HCT116 (cell line): Measurements from ENCODE around the gene TLN1. TPM values are rescaled to one million over a fixed set of nuclear protein-coding genes. Genes with fewer than 3 reads are reported as not detected.

Experiments used
- ATAC-seq: fragments of 200-7000 bp; cut with Tn5 transposase; 2 replicates; pipeline ENCODE4 v1.9.1; 2020; ENCODE audit warnings: mild to moderate bottlenecking, moderate library complexity
- BruUV-seq: library from RNA; stranded (reverse); fragments of 400-500 nt; replicated peaks from 2 replicates; lab custom pipeline; 2021; lab: Mats Ljungman, UMichigan
- CTCF ChIA-PET: fragments of 300-600 bp; sonication (Branson Sonifier 250); formaldehyde crosslinking; loops from one replicate; lab custom pipeline; 2021; ENCODE audit warnings: antibody characterized with exemption; lab: Charles Lee
- POLR2A ChIA-PET: fragments of 300-600, 350-600 bp; sonication (Branson Sonifier 250); formaldehyde crosslinking; loops from one replicate; lab custom pipeline; 2021; ENCODE audit warnings: antibody characterized with exemption; lab: Charles Lee
- RAD21 ChIA-PET, 2 experiments: fragments of 300-600 bp; sonication (Branson Sonifier 250); formaldehyde crosslinking; loops; one replicate each; lab custom pipeline; 2023; ENCODE audit warnings: low total read pairs in 2 of 2; ENCODE audit not compliant: uncharacterized antibody in 2 of 2, unreplicated experiment in 2 of 2, low non-redundant PET in 1 of 2; lab: Charles Lee
- DNase-seq: peaks from one replicate; pipeline ENCODE4 v3.0.0-alpha.2; 2010; ENCODE audit warnings: low read depth, low spot score
- H2AFZ ChIP-seq: fragments of 200-600 bp; shearing (Covaris generic), sonication (generic); 2 replicates; pipeline ENCODE4 v1.6.1; 2017; ENCODE audit warnings: low read depth, mixed run types, mixed read lengths, antibody characterized with exemption, low read length; ENCODE audit not compliant: poor library complexity, severe bottlenecking
- H3K27ac ChIP-seq: 2 replicates; pipeline ENCODE4 v1.5.1; 2012; ENCODE audit warnings: low read depth, low read length
- H3K27me3 ChIP-seq: fragments of 200-600 bp; sonication (generic); 2 replicates; pipeline ENCODE4 v1.6.1; 2016; ENCODE audit warnings: mixed run types, low read length, mixed read lengths; ENCODE audit not compliant: insufficient read depth
- H3K36me3 ChIP-seq, 2 experiments: fragments of 200-500 bp in 1 of 2; fragments of 200-600 bp in 1 of 2; sonication (Bioruptor generic) in 1 of 2; sonication (generic) in 1 of 2; 2 replicates each; pipeline versions ENCODE4 v1.5.1 to v1.6.1; 2014 to 2016; ENCODE audit warnings: low read length in 2 of 2, inconsistent platforms in 1 of 2, mixed read lengths in 1 of 2, mixed run types in 1 of 2; ENCODE audit not compliant: insufficient read depth in 2 of 2, control insufficient read depth in 1 of 2
- H3K4me1 ChIP-seq, 2 experiments: fragments of 200-600 bp in 1 of 2; sonication (generic) in 1 of 2; 2 replicates each; pipeline versions ENCODE4 v1.5.1 to v1.6.1; 2012 to 2017; ENCODE audit warnings: low read length in 2 of 2, inconsistent platforms in 1 of 2, mild to moderate bottlenecking in 1 of 2, mixed read lengths in 1 of 2, mixed run types in 1 of 2, moderate library complexity in 1 of 2; ENCODE audit not compliant: insufficient read depth in 2 of 2, control insufficient read depth in 1 of 2
- H3K4me2 ChIP-seq: fragments of 200-600 bp; sonication (generic); 2 replicates; pipeline ENCODE4 v1.6.1; 2017; ENCODE audit warnings: mixed run types, low read length, mixed read lengths
- H3K4me3 ChIP-seq, 2 experiments: fragments of 200-600 bp in 1 of 2; sonication (generic) in 1 of 2; replicated peaks in 1 of 2; 2 replicates each; pipeline ENCODE4 v1.5.1; 2011 to 2016; ENCODE audit warnings: low read length in 2 of 2, control low read depth in 1 of 2, low read depth in 1 of 2, mild to moderate bottlenecking in 1 of 2, mixed read lengths in 1 of 2, mixed run types in 1 of 2
- H3K79me2 ChIP-seq: fragments of 200-600 bp; sonication (generic); 2 replicates; pipeline ENCODE4 v1.6.1; 2017; ENCODE audit warnings: mild to moderate bottlenecking, mixed run types, low read length, moderate library complexity, mixed read lengths; ENCODE audit not compliant: insufficient read depth
- H3K9ac ChIP-seq: fragments of 200-600 bp; sonication (generic); 2 replicates; pipeline ENCODE4 v1.6.1; 2016; ENCODE audit warnings: low read length, mixed read lengths
- H3K9me2 ChIP-seq: fragments of 200-600 bp; sonication (generic), shearing (Covaris generic); 2 replicates; pipeline ENCODE4 v1.6.1; 2017; ENCODE audit warnings: mixed run types, mild to moderate bottlenecking, moderate library complexity; ENCODE audit not compliant: insufficient read depth
- H3K9me3 ChIP-seq, 2 experiments: fragments of 200-500 bp in 1 of 2; fragments of 200-600 bp in 1 of 2; sonication (Bioruptor generic) in 1 of 2; sonication (generic) in 1 of 2; 2 replicates each; pipeline ENCODE4 v1.6.1; 2014 to 2017; ENCODE audit warnings: low read length in 2 of 2, mixed read lengths in 2 of 2, inconsistent platforms in 1 of 2, low read depth in 1 of 2, mild to moderate bottlenecking in 1 of 2, mixed run types in 1 of 2, moderate library complexity in 1 of 2; ENCODE audit not compliant: control insufficient read depth in 1 of 2, insufficient read depth in 1 of 2
- H4K20me1 ChIP-seq: fragments of 200-600 bp; sonication (generic), shearing (Covaris generic); 2 replicates; pipeline ENCODE4 v1.6.1; 2017; ENCODE audit warnings: mixed run types, mild to moderate bottlenecking, moderate library complexity; ENCODE audit not compliant: insufficient read depth
- CEBPB ChIP-seq: IDR thresholded peaks from 2 replicates; pipeline ENCODE4 v1.6.1; 2012; ENCODE audit warnings: low read depth
- ELF1 ChIP-seq: IDR thresholded peaks from 2 replicates; pipeline ENCODE4 v1.6.1; 2012; ENCODE audit warnings: low read depth, borderline replicate concordance
- EZH2 ChIP-seq: fragments of 200-600 bp; sonication (generic); IDR thresholded peaks from 2 replicates; pipeline ENCODE4 v1.6.1; 2017; ENCODE audit warnings: antibody characterized with exemption, mixed run types
- FOSL1 ChIP-seq: IDR thresholded peaks from 2 replicates; pipeline ENCODE4 v1.6.1; 2012; ENCODE audit warnings: low read depth
- POLR2A ChIP-seq: IDR thresholded peaks from 2 replicates; pipeline ENCODE4 v1.7.0; 2011; ENCODE audit warnings: borderline replicate concordance; ENCODE audit not compliant: insufficient read depth, insufficient read length; ENCODE audit errors: extremely low read depth
- POLR2AphosphoS5 ChIP-seq: IDR thresholded peaks from 2 replicates; pipeline ENCODE4 v1.6.1; 2011; ENCODE audit warnings: mild to moderate bottlenecking, low read depth, low read length, moderate library complexity
- SIN3A ChIP-seq: IDR thresholded peaks from 2 replicates; pipeline ENCODE4 v1.6.1; 2012; ENCODE audit warnings: low read depth
- TCF7L2 ChIP-seq: IDR thresholded peaks from 2 replicates; pipeline ENCODE4 v1.7.0; 2011; ENCODE audit warnings: borderline replicate concordance, inconsistent platforms; ENCODE audit not compliant: insufficient read depth, insufficient read length; ENCODE audit errors: extremely low read depth
- YY1 ChIP-seq: IDR thresholded peaks from 2 replicates; pipeline ENCODE4 v1.6.1; 2011; ENCODE audit warnings: low read length, low read depth, moderate library complexity, mild to moderate bottlenecking; ENCODE audit not compliant: insufficient replicate concordance; ENCODE audit errors: extremely low read depth
- ZNF274 ChIP-seq: fragments of 200-500 bp; sonication (Bioruptor generic); IDR thresholded peaks from 2 replicates; pipeline ENCODE4 v1.6.1; 2014; ENCODE audit warnings: mild to moderate bottlenecking, low read depth, low read length, inconsistent platforms
- intact Hi-C: fragments of 100-400 bp; cut with micrococcal nuclease; formaldehyde crosslinking; loops from 2 replicates; pipeline ENCODE4 v1.10.0; 2022
- total RNA-seq: library from RNA; stranded (reverse); gene quantifications from one replicate; pipeline ENCODE4 v1.2.1, GENCODE V29; 2021; ENCODE audit not compliant: unreplicated experiment
- TF ChIP-seq, protein P1 (sequence below): IDR thresholded peaks from 2 replicates; pipeline ENCODE4 v1.6.1; 2012
- TF ChIP-seq, protein P2 (sequence below): IDR thresholded peaks from 2 replicates; pipeline ENCODE4 v1.6.1; 2012; ENCODE audit warnings: low read depth
- TF ChIP-seq, protein P3 (sequence below): IDR thresholded peaks from 2 replicates; pipeline ENCODE4 v1.6.1; 2011; ENCODE audit warnings: mild to moderate bottlenecking, low read length, moderate library complexity; ENCODE audit not compliant: insufficient replicate concordance; ENCODE audit errors: extremely low read depth

The TLN1 gene
- total RNA-seq, 1 experiment from 2014 or later = 144 TPM

DNA sequence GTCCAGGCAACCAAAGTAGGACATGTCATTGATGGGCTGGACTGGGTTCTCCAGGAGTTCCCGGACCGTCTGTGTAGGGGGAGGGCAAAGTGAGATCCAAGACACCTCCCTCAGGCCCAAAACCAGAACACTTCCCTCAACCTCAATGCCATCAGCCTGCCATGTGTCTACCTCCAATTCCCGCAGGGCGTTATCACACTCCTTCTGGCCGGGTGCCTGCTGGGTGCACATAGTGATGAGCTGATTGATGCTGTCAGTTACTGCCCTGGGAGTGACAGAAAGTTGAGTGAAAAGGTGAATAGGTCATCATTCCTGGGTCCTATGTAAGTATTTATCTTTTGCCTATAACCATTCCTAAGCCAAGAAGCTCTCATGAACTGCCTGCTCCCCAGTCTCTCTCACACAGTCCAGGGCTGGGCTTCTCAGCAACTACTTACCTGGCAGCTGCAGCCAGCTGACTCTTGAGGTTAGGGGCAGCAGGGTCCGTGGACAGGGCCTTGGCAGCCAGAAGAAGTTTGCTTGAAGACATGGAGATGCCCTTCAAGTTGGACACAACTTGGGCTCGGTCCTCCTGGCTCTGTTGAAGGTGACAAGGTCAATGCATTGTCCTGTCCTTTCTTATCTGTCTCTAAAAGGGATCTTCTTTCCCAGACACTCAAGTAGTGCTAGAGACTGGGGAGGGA lies 21.0 kb downstream of the TLN1 start:
- H2AFZ ChIP-seq = no peak overlapping the region
- ChIA-PET RAD21 (no interaction called here), CTCF (interaction anchor here (1.3 kb wide), 1 partner anchor 14 kb away, joined by 4 read pairs; no protein-coding TSS in a partner anchor), POLR2A (no interaction called here)
- no TSS peak for BruUV-seq
- intact Hi-C loops = no loop called here
- H3K9ac ChIP-seq = no peak overlapping the region
- no peaks in the 10 kb centered on the region for H3K27me3 ChIP-seq
- no peaks in the 10 kb centered on the region for H3K9me3 ChIP-seq
- H3K36me3 ChIP-seq = peaks cover 64 to 65% of the 10 kb centered on the region in 2 experiments
- H3K4me1 ChIP-seq = no peaks in the 10 kb centered on the region
- H3K4me3 ChIP-seq = no peak overlapping the region
- no peaks in the 10 kb centered on the region for H3K9me2 ChIP-seq
- H4K20me1 ChIP-seq = no peaks in the 10 kb centered on the region
- DNase-seq (no peak), ATAC-seq (no peak)
- H3K4me2 ChIP-seq = no peak overlapping the region
- no peaks in the 10 kb centered on the region for H3K79me2 ChIP-seq
- TF ChIP-seq POLR2A (no peak), FOSL1 (no peak), TCF7L2 (no peak), EZH2 (no peak), POLR2AphosphoS5 (no peak), ELF1 (no peak), ZNF274 (no peak), CEBPB (no peak), SIN3A (no peak), YY1 (no peak)
- TF ChIP-seq, protein P1, sequence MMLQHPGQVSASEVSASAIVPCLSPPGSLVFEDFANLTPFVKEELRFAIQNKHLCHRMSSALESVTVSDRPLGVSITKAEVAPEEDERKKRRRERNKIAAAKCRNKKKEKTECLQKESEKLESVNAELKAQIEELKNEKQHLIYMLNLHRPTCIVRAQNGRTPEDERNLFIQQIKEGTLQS = no peak
- TF ChIP-seq, protein P2, sequence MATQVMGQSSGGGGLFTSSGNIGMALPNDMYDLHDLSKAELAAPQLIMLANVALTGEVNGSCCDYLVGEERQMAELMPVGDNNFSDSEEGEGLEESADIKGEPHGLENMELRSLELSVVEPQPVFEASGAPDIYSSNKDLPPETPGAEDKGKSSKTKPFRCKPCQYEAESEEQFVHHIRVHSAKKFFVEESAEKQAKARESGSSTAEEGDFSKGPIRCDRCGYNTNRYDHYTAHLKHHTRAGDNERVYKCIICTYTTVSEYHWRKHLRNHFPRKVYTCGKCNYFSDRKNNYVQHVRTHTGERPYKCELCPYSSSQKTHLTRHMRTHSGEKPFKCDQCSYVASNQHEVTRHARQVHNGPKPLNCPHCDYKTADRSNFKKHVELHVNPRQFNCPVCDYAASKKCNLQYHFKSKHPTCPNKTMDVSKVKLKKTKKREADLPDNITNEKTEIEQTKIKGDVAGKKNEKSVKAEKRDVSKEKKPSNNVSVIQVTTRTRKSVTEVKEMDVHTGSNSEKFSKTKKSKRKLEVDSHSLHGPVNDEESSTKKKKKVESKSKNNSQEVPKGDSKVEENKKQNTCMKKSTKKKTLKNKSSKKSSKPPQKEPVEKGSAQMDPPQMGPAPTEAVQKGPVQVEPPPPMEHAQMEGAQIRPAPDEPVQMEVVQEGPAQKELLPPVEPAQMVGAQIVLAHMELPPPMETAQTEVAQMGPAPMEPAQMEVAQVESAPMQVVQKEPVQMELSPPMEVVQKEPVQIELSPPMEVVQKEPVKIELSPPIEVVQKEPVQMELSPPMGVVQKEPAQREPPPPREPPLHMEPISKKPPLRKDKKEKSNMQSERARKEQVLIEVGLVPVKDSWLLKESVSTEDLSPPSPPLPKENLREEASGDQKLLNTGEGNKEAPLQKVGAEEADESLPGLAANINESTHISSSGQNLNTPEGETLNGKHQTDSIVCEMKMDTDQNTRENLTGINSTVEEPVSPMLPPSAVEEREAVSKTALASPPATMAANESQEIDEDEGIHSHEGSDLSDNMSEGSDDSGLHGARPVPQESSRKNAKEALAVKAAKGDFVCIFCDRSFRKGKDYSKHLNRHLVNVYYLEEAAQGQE = no peak
- TF ChIP-seq, protein P3, sequence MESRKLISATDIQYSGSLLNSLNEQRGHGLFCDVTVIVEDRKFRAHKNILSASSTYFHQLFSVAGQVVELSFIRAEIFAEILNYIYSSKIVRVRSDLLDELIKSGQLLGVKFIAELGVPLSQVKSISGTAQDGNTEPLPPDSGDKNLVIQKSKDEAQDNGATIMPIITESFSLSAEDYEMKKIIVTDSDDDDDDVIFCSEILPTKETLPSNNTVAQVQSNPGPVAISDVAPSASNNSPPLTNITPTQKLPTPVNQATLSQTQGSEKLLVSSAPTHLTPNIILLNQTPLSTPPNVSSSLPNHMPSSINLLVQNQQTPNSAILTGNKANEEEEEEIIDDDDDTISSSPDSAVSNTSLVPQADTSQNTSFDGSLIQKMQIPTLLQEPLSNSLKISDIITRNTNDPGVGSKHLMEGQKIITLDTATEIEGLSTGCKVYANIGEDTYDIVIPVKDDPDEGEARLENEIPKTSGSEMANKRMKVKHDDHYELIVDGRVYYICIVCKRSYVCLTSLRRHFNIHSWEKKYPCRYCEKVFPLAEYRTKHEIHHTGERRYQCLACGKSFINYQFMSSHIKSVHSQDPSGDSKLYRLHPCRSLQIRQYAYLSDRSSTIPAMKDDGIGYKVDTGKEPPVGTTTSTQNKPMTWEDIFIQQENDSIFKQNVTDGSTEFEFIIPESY = no peak
- H3K27ac ChIP-seq = no peak overlapping the region
